ENCODE data around the gene TAOK3. TPM values are rescaled to one million over a fixed set of nuclear protein-coding genes. Genes with fewer than 3 reads are reported as not detected.
A peak's percentile ranks its signal among the peaks of the same experiment; 100 is the strongest.
"Not testable (repeated sequence)": the region's sequence is repeated elsewhere in the genome, so short reads cannot be mapped to it uniquely, and the experiment has no call there.

Gene TAOK3
- total and polyA plus RNA-seq, 5 donors from 2014 or later: 60.2 to 97.8 (median 72.1) TPM

DNA sequence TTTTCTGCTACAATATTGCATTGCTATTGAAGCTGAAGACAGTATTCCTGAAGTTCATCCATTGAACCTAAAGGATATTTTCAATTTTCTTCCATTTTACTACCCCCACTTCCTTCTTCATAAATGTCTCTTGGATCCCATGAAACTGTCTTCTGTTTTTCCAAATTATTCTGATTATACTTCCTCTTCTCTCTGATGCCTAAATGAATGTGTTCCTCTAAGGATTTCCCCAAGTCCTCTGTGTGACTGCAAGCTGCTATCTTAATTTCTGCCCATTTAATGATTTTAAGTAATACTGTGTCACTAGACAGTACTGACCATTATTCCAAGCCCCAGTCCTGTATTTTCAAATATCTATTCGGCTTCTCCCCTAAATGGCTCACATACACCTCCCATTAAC lies 102.9 kb downstream of the TAOK3 start:
- Histone ChIP-seq H3K36me3 (ENCODE audit: control insufficient read depth, insufficient read depth, low read length) (peaks cover 15% of the 10 kb centered on the region), H3K4me1 (ENCODE audit: control insufficient read depth, insufficient read depth, low read length, poor library complexity, severe bottlenecking) (peaks cover 4% of the 10 kb centered on the region), H3K27me3 (ENCODE audit: control insufficient read depth, insufficient read depth, low read length) (no peaks in the 10 kb centered on the region), H3K4me3 (ENCODE audit: low read depth, low read length) (no peak overlapping the region), H3K27ac (ENCODE audit: insufficient read depth, low read length, poor library complexity, severe bottlenecking) (no peak overlapping the region), H3K9me3 (ENCODE audit: control insufficient read depth in 2 of 2, low read length in 2 of 2) (no peaks in the 10 kb centered on the region)
- no peak for DNase-seq
- Mint-ChIP-seq H3K4me1 (peaks cover 17 to 33% (median 25%) of the 10 kb centered on the region in 4 donors), H3K9me3 (no peaks in the 10 kb centered on the region), H3K36me3 (peaks cover 9% of the 10 kb centered on the region), H3K27ac (peak overlapping the region in 1 of 3 donors; percentile 54), H3K4me3 (no peak overlapping the region), H3K27me3 (no peaks in the 10 kb centered on the region)
- no peak for ATAC-seq (ENCODE audit: low read depth in 2 of 2)

DNA sequence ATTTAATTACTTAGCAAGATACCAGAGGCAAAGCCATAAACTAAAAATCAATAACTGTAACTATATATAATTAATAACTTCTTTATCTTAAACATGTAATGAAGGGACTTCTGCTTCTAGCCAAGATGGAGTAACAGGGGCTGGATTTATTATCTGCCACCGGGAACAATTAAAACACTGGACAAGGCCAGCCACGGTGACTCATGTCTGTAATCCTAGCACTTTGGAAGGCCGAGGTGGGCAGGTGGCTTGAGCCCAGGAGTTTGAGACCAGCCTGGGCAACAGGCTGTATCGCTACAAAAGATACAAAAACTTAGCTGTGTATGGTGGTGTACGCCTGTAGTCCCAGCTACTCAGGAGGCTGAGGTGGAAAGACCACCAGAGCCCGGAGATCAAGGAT lies 113.6 kb downstream of the TAOK3 start:
- H3K4me3 ChIP-seq (ENCODE audit: low read depth, low read length): no peak overlapping the region
- peaks cover 43% of the 10 kb centered on the region for H3K36me3 Mint-ChIP-seq
- no peaks in the 10 kb centered on the region for H3K27me3 ChIP-seq (ENCODE audit: control insufficient read depth, insufficient read depth, low read length)
- H3K36me3 ChIP-seq (ENCODE audit: control insufficient read depth, insufficient read depth, low read length): peaks cover 31% of the 10 kb centered on the region
- H3K9me3 Mint-ChIP-seq: peaks cover 0 to 7% (median 0%) of the 10 kb centered on the region in 7 donors
- ATAC-seq (ENCODE audit: low read depth in 2 of 2) (no peak), DNase-seq (no peak)
- no peak overlapping the region for H3K27ac ChIP-seq (ENCODE audit: insufficient read depth, low read length, poor library complexity, severe bottlenecking)
- H3K9me3 ChIP-seq (ENCODE audit: control insufficient read depth in 2 of 2, low read length in 2 of 2): no peaks in the 10 kb centered on the region
- H3K27ac Mint-ChIP-seq: no peak overlapping the region
- H3K4me3 Mint-ChIP-seq: no peak overlapping the region
- no peaks in the 10 kb centered on the region for H3K4me1 ChIP-seq (ENCODE audit: control insufficient read depth, insufficient read depth, low read length, poor library complexity, severe bottlenecking)
- peaks cover 10 to 19% (median 14%) of the 10 kb centered on the region in 4 donors for H3K4me1 Mint-ChIP-seq
- no peaks in the 10 kb centered on the region for H3K27me3 Mint-ChIP-seq

DNA sequence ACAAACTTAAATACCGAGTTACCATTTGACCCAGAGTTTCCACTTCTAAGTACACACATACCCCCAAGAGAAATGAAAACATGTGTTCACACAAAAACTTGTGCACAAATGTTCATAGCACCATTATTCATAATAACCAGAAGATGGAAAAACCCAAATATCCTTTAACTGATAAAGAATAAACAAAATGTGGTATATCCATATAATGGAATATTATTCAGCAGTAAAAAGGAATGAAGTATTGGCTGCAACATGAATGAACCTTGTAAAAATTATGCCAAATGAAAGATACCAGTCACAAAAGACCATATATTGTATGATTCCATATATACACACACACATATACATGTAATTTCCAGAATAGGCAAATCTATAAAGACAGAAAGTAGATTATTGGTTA lies 116.4 kb downstream of the TAOK3 start:
- Mint-ChIP-seq H3K4me1 (peaks cover 5 to 24% (median 13%) of the 10 kb centered on the region in 4 donors), H3K36me3 (peaks cover 27% of the 10 kb centered on the region), H3K9me3 (peaks cover 0 to 7% (median 0%) of the 10 kb centered on the region in 7 donors), H3K4me3 (no peak overlapping the region), H3K27ac (no peak overlapping the region), H3K27me3 (no peaks in the 10 kb centered on the region)
- DNase-seq (no peak), ATAC-seq (ENCODE audit: low read depth in 2 of 2) (no peak)
- Histone ChIP-seq H3K27me3 (ENCODE audit: control insufficient read depth, insufficient read depth, low read length) (no peaks in the 10 kb centered on the region), H3K4me1 (ENCODE audit: control insufficient read depth, insufficient read depth, low read length, poor library complexity, severe bottlenecking) (no peaks in the 10 kb centered on the region), H3K4me3 (ENCODE audit: low read depth, low read length) (no peak overlapping the region), H3K27ac (ENCODE audit: insufficient read depth, low read length, poor library complexity, severe bottlenecking) (no peak overlapping the region), H3K36me3 (ENCODE audit: control insufficient read depth, insufficient read depth, low read length) (peaks cover 41% of the 10 kb centered on the region), H3K9me3 (ENCODE audit: control insufficient read depth in 2 of 2, low read length in 2 of 2) (no peaks in the 10 kb centered on the region)

DNA sequence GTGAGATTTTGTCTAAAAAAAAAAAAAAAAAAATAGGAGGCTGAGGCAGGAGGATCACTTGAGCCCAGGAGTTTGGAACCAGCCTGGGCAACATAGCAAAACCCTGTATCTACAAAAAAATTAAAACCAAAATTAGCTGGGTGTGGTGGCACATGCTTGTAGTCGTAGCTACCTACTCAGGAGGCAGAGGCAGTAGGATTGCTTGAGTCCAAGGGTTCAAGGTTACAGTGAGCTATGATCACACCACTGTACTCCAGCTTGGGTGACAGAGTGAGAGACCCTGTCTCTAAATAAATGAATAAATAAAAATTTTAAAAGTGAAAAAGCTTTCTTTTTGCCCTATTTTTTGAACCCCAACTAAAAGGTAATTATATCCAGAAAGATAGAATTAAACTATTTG lies 123.2 kb downstream of the TAOK3 start:
- no peaks in the 10 kb centered on the region for H3K27me3 ChIP-seq (ENCODE audit: control insufficient read depth, insufficient read depth, low read length)
- Mint-ChIP-seq H3K4me1 (peaks cover 4 to 22% (median 8%) of the 10 kb centered on the region in 4 donors), H3K27ac (no peak overlapping the region), H3K4me3 (no peak overlapping the region), H3K36me3 (peaks cover 9% of the 10 kb centered on the region), H3K9me3 (no peaks in the 10 kb centered on the region), H3K27me3 (peaks cover 4% of the 10 kb centered on the region)
- peaks cover 22% of the 10 kb centered on the region for H3K36me3 ChIP-seq (ENCODE audit: control insufficient read depth, insufficient read depth, low read length)
- no peak overlapping the region for H3K27ac ChIP-seq (ENCODE audit: insufficient read depth, low read length, poor library complexity, severe bottlenecking)
- H3K4me3 ChIP-seq (ENCODE audit: low read depth, low read length): no peak overlapping the region
- DNase-seq (no peak), ATAC-seq (ENCODE audit: low read depth in 2 of 2) (no peak)
- H3K4me1 ChIP-seq (ENCODE audit: control insufficient read depth, insufficient read depth, low read length, poor library complexity, severe bottlenecking): no peaks in the 10 kb centered on the region
- no peaks in the 10 kb centered on the region for H3K9me3 ChIP-seq (ENCODE audit: control insufficient read depth in 2 of 2, low read length in 2 of 2)

DNA sequence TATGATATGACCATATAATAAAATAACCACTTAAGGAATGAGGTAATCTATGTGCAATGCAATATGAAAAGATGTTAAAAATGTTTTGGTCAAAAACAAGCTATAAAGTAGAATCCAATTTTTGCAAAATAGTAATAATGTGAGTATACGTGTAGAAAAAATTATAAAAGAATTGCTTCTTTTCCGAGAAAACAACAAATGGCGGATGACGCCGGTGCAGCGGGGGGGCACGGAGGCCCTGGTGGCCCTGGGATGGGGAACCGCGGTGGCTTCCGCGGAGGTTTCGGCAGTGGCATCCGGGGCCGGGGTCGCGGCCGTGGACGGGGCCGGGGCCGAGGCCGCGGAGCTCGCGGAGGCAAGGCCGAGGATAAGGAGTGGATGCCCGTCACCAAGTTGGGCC lies 126.8 kb downstream of the TAOK3 start:
- H3K4me1 ChIP-seq (ENCODE audit: control insufficient read depth, insufficient read depth, low read length, poor library complexity, severe bottlenecking); H3K27ac ChIP-seq (ENCODE audit: insufficient read depth, low read length, poor library complexity, severe bottlenecking); ATAC-seq (ENCODE audit: low read depth in 2 of 2); H3K36me3 Mint-ChIP-seq; DNase-seq; H3K4me3 Mint-ChIP-seq; H3K4me3 ChIP-seq (ENCODE audit: low read depth, low read length); H3K27ac Mint-ChIP-seq; H3K27me3 Mint-ChIP-seq; H3K9me3 Mint-ChIP-seq; H3K9me3 ChIP-seq (ENCODE audit: control insufficient read depth in 2 of 2, low read length in 2 of 2); H3K27me3 ChIP-seq (ENCODE audit: control insufficient read depth, insufficient read depth, low read length): not testable (repeated sequence)
- peaks cover 1 to 11% (median 4%) of the 10 kb centered on the region in 4 donors for H3K4me1 Mint-ChIP-seq
- peaks cover 23% of the 10 kb centered on the region for H3K36me3 ChIP-seq (ENCODE audit: control insufficient read depth, insufficient read depth, low read length)

DNA sequence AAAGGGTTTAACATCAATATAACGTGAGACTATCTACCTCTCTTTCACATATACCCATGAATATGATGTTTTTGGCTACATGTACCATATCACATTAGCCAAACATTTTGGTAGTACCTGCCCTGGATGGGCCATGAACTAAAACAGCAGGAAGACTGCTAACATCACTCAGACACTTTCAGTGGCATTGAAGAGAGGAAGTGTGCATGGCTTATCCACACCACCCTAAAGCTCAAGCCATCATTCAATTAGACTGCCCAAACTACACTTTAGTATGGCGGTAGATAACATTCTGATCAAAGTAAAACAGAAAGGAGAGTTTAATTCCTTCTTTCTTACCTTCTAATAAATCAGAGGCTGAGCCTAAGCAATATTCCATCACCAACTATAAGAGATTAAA lies 133.8 kb downstream of the TAOK3 start:
- Histone ChIP-seq H3K27me3 (ENCODE audit: control insufficient read depth, insufficient read depth, low read length) (no peaks in the 10 kb centered on the region), H3K9me3 (ENCODE audit: control insufficient read depth in 2 of 2, low read length in 2 of 2) (no peaks in the 10 kb centered on the region), H3K27ac (ENCODE audit: insufficient read depth, low read length, poor library complexity, severe bottlenecking) (no peak overlapping the region), H3K4me1 (ENCODE audit: control insufficient read depth, insufficient read depth, low read length, poor library complexity, severe bottlenecking) (no peaks in the 10 kb centered on the region), H3K4me3 (ENCODE audit: low read depth, low read length) (no peak overlapping the region), H3K36me3 (ENCODE audit: control insufficient read depth, insufficient read depth, low read length) (peaks cover 66% of the 10 kb centered on the region)
- H3K9me3 Mint-ChIP-seq: no peaks in the 10 kb centered on the region
- H3K27ac Mint-ChIP-seq: peak overlapping the region in 1 of 3 donors; percentile 62
- no peaks in the 10 kb centered on the region for H3K27me3 Mint-ChIP-seq
- ATAC-seq (ENCODE audit: low read depth in 2 of 2): no peak
- peaks cover 37% of the 10 kb centered on the region for H3K36me3 Mint-ChIP-seq
- no peak overlapping the region for H3K4me3 Mint-ChIP-seq
- peaks cover 0 to 12% (median 9%) of the 10 kb centered on the region in 4 donors for H3K4me1 Mint-ChIP-seq
- DNase-seq: no peak

DNA sequence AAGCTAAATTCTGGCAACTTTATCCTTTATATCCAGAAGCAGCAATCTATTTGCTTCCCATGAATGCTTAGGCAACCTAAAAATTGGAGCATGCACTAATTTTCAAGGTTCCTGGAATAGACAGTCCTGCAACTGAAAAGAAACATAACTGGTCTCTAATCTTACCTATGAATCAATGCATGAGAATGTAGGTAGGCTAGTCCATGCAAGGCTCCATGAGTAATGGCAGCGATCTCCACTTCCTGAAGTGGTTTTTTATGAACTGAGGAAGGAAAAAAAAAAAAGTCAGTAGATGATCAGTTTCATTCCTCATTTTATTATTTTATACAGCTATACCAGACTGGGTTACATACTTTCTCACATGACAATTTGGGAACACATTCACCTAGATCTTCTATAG lies 134.8 kb downstream of the TAOK3 start:
- H3K4me1 ChIP-seq (ENCODE audit: control insufficient read depth, insufficient read depth, low read length, poor library complexity, severe bottlenecking): no peaks in the 10 kb centered on the region
- ATAC-seq (ENCODE audit: low read depth in 2 of 2): no peak
- H3K27me3 ChIP-seq (ENCODE audit: control insufficient read depth, insufficient read depth, low read length): no peaks in the 10 kb centered on the region
- no peaks in the 10 kb centered on the region for H3K27me3 Mint-ChIP-seq
- H3K4me3 ChIP-seq (ENCODE audit: low read depth, low read length): no peak overlapping the region
- no peak overlapping the region for H3K27ac ChIP-seq (ENCODE audit: insufficient read depth, low read length, poor library complexity, severe bottlenecking)
- H3K4me3 Mint-ChIP-seq: no peak overlapping the region
- peaks cover 0 to 16% (median 9%) of the 10 kb centered on the region in 4 donors for H3K4me1 Mint-ChIP-seq
- no peak for DNase-seq
- peaks cover 0 to 2% (median 0%) of the 10 kb centered on the region in 7 donors for H3K9me3 Mint-ChIP-seq
- H3K36me3 ChIP-seq (ENCODE audit: control insufficient read depth, insufficient read depth, low read length): peaks cover 65% of the 10 kb centered on the region
- H3K27ac Mint-ChIP-seq: peak overlapping the region; percentile 44 to 80 (median 62)
- H3K36me3 Mint-ChIP-seq: peaks cover 41% of the 10 kb centered on the region
- H3K9me3 ChIP-seq (ENCODE audit: control insufficient read depth in 2 of 2, low read length in 2 of 2): no peaks in the 10 kb centered on the region

DNA sequence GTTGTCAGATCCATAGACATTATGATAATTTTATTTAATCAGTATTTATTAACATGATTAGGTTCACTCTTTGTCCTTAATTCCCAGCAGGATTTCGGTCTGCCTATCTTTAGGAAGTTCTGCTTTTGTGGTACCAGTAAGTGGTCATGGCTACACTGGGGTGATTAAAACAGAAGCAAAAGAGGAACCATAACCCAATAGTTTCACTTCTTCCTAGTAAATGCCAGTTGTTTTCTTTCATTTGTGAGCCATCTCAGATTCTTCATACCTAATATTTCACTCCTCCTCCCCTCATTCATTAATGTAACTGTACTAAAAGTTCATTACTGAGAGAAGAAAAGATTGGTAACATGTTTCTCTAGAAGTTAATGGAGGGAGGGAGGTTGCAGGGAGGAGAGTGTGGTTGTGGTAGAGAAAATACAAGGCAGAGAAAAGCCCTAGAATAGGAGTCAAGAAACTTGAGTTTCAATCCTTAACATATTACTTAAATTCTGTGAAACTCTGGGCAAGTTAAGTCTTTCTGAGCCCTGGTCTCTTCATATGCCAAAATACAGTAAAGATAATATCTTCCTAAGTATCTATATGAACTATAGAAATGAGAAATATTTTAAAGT lies 135.5 kb downstream of the TAOK3 start:
- Histone ChIP-seq H3K4me1 (ENCODE audit: control insufficient read depth, insufficient read depth, low read length, poor library complexity, severe bottlenecking) (no peaks in the 10 kb centered on the region), H3K27ac (ENCODE audit: insufficient read depth, low read length, poor library complexity, severe bottlenecking) (no peak overlapping the region), H3K4me3 (ENCODE audit: low read depth, low read length) (no peak overlapping the region), H3K9me3 (ENCODE audit: control insufficient read depth in 2 of 2, low read length in 2 of 2) (no peaks in the 10 kb centered on the region), H3K36me3 (ENCODE audit: control insufficient read depth, insufficient read depth, low read length) (peaks cover 62% of the 10 kb centered on the region), H3K27me3 (ENCODE audit: control insufficient read depth, insufficient read depth, low read length) (no peaks in the 10 kb centered on the region)
- H3K4me1 Mint-ChIP-seq: peaks cover 0 to 16% (median 9%) of the 10 kb centered on the region in 4 donors
- H3K4me3 Mint-ChIP-seq: no peak overlapping the region
- H3K36me3 Mint-ChIP-seq: peaks cover 45% of the 10 kb centered on the region
- no peaks in the 10 kb centered on the region for H3K27me3 Mint-ChIP-seq
- DNase-seq: no peak
- peaks cover 0 to 2% (median 0%) of the 10 kb centered on the region in 7 donors for H3K9me3 Mint-ChIP-seq
- H3K27ac Mint-ChIP-seq: peak overlapping the region in 2 of 3 donors; percentile 3 to 24
- no peak for ATAC-seq (ENCODE audit: low read depth in 2 of 2)
